Measurements from ENCODE around the gene RAB15.

The RAB15 gene

DNA sequence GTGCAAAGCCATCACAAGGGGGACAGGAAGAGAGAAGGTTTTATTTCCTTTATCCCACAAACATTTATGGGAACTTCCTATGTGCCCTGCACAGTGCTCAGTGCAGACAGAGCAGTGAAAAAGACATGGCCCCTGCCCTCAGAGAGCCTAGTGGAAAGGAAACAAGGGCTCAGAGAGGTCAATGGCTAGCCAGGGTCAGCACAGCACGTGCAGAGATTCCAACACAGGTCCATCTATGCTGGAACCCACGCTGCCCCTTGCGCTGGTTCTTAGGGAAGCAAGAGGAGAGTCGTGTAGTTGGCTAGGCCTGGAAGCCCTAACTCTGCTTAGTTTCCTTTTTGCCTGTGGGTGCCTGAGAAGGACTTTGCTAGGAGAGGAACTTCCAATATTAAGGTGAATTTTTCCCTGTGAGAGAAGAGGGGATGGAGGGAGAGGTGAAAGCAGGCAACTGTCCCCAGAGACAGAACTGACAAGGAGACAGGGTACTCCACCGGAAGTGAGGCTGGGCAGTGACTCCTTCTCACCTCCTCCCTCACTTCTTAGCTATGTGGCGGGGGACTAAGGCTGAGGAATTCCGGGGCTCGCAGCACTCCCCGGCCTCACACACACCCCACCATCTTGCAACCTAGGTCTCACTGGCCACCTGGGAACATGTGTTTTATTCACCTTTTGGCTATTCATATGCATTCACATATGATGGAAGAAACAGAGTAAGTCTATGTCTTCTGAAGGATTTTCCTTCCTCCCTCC, 17.5 kb downstream of the RAB15 start:
- no peak for DNase-seq (ENCODE audit: low spot score)

DNA sequence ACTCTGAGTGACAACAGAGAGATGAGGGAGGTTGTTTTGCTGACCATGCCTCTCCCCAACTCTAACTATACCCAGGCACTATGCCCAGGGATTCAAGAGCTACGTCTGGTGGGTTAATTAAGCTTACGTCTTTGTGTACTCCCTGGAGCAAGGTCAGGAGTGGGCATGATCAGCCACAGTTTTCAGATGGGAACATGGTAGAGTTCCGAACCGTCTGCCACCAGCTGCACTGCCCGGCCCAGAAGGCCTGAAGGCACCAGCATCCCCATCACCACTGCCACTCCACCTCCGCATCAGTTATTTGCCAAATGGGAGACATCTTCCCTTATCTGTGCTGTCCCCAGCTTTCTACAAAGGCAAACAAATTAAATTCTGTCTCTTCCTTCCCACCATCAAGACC, 18.5 kb downstream of the RAB15 start:
- no peak for DNase-seq (ENCODE audit: low spot score)

DNA sequence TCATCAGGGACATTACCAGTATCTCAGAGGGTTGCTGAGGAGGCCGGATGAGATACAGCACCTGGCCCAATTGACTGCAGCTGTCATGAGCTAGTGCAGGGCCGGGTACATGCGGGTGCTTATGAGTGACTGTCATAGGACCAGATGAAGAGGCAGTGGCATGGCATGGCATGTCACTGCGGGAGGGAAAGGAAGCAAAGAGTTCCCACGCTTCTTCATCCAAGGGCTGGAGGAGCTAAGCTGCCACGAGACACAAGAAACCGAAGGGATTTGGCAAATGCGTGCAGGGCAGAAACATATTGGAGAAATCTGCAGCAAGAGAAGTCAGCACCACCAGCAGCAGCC, 18.9 kb downstream of the RAB15 start:
- no peak for DNase-seq (ENCODE audit: low spot score)

DNA sequence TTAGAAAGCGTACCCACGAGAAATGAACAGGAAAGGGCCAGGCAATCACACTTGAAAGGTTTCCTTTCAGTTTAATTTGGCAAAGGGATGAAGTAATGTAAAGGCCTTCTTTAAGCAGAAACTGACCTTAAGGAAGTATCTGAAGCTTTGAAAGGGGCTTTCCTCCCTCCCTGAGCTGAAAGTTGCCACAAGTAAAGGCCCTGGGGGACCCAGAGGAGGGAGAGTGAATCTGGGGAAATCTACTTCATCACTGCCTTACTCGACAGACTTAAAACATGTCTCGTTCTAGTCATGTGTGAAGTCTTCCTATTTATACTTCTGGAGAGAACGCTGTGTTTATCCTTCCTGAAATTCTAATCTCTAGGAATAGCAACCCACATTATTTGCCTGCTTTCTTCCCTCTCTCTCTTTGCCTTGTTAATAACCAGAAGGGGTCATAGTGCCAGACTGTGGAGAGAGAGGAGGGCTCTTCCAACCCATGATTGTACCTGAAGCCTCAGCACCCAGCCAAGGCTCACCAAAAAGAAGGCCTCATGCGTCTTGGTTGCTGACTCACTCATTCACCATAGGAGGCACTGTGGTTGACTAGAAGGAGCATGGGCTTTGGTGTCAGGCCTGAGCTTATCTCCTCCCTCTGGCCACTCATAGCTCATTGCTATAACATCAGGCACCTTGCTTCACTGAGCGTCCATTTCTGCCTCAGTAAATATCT, 19.4 kb downstream of the RAB15 start:
- no peak for DNase-seq (ENCODE audit: low spot score)

DNA sequence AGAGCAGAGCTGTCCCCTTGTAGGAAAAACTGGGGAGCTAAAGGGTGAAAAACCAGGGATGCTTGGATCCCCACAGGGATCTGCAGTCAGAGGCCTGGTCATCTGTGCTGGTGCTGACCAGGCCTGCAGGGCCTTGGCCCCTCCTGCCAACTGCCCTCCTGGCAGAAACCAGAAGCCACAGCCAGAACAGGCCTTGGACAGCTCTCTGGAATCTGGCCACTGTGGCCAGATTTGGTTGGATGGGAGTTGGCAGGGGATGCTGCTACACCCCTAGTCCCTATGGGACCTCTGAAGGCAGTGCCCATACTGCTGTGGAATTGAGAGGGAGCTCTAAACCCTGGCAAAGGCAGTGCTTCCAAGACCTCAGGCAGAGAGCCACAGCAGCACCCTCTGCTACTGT, 20.4 kb downstream of the RAB15 start:
- no peak for DNase-seq (ENCODE audit: low spot score)

DNA sequence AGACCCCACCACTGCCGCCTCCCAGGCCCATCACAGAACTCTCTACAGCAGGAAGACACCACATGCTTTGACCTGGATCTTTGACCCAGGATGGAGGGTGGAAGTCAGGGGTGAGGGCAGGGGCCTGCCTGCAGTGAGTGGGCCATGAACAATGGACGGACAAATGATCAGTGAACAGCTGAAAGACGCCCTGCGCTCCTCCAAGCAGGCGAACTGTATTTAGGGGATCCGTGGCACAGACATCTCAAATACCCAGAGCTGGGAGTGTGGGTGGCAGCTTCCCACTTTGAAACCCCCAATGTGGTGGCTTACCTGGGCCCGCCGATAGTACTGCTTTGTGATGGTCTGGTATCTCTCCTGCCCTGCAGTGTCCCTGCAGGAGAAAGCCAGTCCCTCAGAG, 20.8 kb downstream of the RAB15 start:
- no peak for DNase-seq (ENCODE audit: low spot score)

DNA sequence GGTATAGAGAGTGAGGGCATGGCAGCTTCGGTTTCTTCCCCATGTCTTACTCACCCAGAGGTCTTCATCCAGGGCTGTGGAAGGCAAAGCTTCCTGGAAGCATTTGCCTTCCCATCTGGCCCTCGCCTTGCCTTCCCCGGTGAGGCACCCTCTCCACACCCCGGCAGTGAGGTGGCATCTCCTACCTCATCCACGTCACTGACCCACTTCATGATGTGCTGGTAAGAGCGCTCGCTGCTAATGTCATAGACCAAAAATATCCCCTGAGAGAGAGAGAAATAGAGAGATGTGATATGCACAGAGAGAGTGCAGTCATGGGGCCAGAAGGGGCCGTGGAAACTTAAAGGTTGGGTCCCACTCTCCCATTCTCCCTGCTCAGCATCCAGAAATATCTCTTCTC, 21.2 kb downstream of the RAB15 start:
- no peak for DNase-seq (ENCODE audit: low spot score)

DNA sequence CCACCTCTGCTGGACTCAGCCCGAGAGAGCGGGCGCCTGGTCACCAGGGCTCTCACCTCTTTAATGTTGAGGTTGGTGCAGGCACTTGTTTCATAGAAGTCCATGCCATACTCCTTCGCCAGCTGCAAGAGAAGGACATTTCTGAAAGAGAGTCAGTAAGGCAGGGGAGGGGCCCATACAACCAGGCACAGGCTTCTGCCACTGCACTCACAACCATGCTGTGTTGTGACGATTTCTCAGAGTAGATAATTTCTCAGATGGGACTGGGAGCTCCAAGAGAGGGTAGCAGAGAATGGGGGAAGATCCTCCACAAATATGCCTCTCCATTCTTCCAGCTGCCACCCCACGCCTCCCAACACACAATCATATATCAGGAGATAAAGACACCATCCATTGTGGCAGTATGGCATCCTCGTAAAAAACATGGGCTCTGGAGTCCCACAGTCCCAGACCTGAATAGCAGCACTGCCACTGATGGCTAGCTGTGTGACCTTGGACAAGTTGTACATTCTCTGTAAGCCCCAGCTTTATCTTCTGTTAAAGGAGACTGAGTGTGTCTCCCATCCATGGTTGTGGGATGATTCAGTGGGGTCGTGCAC, 23.4 kb downstream of the RAB15 start:
- no peak for DNase-seq (ENCODE audit: low spot score)

DNA sequence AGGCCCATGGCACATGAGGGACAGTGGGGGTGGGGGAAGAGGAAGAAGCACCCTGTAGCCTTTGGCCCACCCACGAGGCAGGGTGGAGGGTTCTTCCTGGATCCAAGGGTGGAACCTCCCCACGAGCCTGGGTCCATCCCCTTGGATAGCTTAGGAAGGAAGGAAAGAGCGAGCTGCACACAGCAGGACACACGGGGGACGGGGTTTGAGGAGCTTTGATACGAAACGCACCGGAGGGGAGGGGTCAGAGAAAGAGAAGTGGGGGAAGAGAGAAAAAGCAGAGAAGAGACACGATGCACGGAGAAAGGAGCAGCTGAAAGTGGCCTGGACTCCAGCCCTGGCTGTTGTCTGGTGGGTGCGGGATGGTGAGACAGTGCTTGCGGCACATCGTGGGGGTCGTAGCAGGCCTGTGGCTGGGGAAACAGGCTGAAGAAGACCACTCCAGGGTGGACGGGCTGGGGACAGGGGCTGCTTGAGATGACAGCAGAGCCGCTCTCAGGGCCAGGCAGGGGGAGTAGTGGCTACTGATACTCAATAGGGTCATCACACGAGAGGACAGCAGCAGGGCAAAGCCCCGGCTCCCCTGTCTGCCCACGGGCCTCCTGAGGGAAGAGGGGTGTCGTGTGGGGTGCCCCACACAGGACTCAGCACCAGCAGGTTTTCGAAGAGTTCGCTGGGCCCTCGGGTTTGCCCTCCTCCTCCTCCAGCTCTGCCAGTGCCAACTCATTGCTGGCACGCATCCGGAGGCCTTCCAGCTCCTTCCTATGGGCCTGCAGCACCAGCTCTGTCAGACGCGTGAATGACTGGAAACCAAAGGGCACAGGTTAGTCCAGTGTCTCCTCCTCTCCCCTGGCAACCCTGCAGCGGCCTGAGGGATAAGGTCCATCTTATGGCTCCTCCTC, 24.2 kb downstream of the RAB15 start:
- no peak for DNase-seq (ENCODE audit: low spot score)

DNA sequence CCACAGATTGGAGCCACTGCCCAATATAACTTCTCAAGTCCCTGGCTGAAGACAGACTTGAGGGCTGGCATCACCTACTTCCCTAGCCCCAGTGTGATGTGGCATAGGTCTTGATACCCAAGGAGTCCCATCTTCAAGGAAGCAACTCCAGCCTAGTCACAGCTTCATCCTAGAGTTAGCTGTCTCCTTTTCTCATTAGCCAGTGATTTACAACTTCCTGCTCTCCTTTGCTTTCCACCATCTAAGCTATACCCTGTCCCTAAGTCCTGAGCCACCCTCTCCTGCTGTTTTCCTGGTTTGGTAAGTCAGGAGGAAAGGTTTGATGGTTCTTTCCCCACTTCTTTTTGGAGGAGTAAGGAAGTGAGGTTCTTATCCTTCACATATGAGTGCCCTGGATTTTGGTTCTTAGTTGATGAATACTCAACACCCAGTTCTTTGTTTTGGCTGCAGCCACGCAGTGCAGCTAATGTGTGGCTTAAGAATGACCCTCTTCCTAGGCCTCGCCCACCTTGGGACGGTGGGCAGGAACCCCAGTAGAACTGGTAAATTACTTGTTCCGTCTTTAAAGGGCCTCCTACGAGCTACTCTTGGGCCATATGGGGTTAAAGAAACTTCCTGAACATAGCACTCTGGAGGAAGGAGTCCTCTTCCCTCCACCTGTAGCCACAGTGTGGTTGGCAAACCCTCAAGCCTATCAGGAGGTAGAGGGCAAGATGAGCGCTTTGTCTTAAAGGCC, 25.7 kb downstream of the RAB15 start:
- no peak for DNase-seq (ENCODE audit: low spot score)

DNA sequence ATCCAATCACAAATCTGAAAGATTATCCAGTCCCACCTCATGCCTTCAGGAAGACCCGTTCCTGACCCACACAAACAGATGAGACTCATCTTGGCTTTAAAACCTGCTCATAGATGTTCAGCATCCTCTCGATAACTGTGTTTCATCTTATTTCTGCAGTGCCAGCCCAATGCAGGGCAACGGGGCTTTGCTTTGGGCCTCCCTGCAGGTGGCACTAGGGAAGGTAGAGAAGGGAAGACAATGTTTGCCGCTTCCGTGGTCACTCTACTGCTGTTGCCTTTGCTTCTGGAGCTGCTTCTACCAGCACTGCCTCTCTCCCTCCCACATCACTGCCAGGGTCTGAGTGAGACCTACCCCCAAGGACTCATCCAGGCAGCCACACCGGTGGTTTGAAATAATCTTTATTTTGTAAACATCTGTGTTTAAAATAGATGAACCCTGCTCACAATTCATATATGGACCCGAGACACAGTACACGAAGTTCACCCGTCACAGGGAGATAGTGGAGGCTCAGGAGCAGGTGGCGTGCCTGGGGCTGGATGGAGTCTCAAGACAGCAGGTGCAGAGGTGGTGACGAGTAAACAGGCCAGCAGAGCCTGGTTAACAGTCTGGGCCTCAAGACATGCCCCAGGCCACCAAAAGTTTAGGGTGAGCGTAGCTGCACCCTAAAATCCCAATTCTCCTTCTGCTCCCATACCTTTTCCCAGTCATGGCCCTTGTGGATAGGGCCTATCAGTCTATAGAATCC, 26.5 kb downstream of the RAB15 start:
- DNase-seq (ENCODE audit: low spot score), result no peak

DNA sequence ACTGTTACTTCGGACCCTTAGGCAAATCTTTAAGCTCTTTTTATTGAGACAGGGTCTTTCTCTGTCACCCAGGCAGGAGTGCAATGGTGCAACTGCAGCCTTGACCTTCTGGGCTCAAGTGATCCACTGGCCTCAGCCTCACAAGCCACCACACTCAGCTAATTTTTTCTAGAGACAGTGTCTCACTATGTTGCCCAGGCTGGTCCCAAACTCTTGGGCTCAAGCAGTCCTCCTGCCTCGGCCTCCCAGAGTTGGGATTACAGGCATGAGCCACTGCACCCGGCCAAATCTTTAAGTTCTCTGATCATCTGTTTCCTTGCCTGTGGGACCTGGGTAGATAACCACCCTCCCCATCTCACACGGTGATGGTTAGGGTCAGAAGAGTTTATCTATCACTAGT, 27.3 kb downstream of the RAB15 start:
- DNase-seq (ENCODE audit: low spot score), result no peak

DNA sequence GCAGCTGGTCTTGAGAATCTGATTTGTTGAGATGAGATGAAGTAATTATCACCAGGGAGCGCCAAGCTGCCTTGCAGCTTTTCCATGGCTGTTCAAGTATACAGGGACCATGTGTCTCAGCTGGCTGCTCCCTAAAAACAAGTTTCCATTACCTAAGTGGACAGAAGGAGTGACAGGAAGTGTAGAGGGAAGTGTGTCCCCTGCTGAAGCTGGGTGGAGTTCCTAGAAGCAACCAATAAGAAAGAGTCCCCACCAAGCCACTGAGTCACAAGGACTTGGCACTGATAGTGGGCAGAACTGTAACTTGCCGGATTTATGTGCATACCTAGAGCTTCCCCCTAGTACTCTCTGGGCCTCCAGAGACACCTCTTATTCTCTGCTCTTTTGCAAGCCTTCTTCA, 28.1 kb downstream of the RAB15 start:
- no peak for DNase-seq (ENCODE audit: low spot score)

DNA sequence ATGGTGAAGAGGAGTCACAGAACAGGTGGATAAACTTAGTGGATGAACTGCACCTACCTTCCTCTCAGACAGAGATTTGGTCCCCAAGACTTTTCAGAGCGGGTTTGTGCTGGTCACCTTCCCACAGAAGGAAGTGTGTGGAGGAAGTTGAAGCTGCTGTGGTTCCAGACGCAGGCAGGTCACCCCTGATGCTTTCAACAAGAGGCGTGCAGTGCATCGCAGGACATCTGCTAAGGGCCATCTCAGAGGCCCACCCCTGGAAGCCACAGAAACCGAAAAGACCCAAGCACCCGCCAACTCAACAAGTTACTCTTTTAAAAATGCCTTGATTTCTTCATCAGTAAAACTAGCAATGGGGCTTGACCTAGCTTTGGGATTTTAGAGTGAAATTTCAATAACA, 28.6 kb downstream of the RAB15 start:
- no peak for DNase-seq (ENCODE audit: low spot score)

DNA sequence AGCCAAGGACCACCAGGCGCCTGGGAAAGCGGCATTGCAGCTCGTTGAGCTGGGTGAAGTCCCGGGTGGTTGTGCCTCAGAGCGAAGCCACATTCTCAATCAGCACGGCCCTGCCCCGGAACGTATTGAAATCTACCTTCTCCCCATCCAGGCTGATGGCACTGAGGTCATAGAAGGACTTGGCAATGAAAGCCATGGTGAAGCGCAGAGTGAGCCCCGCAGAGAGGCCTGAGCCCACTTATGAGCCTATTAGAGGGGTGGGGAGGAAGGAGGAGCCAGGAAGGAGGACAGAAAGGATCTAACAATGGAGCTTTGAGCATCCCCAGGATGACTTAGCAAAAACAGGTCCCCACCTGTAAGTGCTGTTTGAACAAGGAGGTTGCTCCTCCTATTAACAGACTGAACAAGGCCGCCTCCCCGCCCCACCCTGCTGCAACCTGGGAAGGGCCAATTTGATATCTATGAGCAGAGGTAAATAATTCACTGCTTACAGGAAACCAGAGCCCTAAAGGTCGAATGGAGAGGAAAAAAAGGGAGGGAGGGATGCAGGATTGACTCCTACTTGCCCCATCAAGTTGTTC, 29.5 kb downstream of the RAB15 start, which contains the start of gene GPX2:
Gene GPX2, minus strand, starts transcription at position 215 of the 581 bp plus-strand sequence. Its CDS starts 19 bp downstream, at position 196.
- DNase-seq (ENCODE audit: low spot score), result no peak

DNA sequence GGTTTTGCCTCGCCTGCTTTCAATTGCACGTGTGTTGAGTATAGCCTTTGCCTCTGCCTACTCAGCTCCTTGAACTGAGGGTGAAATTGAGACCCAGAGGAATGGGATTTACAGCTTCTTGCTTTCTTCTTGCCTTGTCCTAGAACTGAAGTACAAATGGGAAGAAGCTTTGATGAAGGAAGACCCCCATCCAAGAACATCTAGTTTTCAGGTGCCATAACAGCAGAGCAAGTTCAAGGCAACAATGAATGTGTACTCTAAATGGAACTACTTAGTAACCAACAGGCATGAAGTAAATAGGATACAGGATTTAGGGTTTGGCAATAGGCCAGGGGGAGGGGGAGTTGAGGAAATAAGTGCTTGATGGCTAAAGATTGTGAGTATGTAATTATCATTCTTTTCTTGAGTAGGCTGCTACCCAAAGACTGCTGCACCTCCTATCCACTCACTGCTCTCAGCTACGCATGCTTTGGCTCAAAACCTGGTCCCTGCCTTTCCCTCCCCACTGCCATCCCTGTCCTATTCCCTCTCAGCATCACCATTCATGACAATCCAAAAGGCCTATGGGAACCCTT, 31.7 kb downstream of the RAB15 start:
- DNase-seq (ENCODE audit: low spot score), result no peak

DNA sequence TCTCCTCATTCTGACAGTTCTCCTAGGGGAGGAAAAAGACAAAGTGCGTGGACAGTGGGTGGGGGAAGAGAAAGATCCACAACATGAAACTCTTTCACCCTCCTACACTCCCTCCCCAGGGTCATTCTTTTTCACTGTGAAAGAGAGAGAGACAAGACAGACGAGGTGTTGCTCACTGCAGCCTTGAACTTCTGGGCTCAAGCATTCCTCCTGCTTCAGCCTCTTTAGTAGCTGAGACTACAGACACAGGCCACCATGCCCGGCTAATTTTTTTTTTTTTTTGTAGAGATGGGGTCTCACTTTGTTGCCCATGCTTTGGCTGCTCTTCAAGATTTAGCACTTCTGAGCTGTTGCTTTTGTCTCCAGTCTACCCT, 32.3 kb downstream of the RAB15 start:
- no peak for DNase-seq (ENCODE audit: low spot score)

DNA sequence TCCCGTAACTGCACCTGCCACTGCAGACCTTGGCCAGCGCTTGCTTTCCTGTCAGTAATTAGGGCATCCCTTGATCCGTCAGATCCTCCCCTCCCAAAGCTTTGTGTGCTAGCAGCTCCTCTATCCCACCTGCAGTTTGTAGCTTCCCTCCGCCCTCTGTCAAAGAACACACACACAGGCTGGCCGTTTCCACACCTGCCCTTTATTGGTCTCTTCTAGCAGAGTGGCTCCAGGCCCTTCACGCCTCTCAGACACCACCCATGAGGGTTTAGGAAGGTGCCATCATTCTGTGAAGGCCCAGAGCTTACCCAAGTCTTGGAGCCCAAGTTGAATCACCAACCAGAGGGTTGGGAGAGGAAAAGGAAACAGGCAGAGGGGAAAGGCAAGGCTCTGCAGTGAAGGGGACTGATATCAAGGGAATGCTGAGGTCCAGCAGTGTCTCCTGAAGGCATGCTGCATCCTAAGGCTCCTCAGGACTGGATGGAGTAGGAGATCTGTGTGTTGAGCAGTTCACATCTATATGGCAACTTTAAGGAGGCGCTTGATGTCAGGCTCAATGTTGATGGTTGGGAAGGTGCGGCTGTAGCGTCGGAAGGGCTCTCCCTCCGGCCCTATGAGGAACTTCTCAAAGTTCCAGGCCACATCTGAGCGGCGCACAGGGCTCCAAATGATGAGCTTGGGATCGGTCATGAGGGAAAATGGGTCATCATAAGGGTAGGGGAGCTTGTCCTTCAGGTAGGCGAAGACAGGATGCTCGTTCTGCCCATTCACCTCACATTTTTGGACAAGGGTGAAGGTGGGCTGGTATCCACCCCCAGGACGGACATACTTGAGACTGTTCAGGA, 32.9 kb downstream of the RAB15 start:
- no peak for DNase-seq (ENCODE audit: low spot score)

DNA sequence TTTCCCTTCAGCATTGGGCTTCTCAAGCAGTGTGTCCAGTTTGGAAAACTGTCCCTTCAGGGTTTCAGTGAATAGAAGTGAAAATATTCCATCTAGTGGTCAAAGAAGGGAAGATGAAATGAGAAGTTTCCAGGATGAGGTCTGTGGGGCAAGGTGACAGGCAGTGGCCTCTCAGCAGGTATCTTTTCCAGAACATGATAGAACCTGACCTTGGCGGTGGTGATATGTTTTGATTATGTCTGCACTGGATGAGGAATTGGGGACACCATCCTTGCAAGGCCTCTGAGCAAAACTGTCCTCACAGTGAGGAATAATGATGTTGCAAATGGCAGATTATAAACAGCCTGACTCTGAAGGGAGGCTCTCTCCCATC, 34.3 kb downstream of the RAB15 start:
- no peak for DNase-seq (ENCODE audit: low spot score)
